ENCODE data around the gene THRB.

Gene THRB

DNA sequence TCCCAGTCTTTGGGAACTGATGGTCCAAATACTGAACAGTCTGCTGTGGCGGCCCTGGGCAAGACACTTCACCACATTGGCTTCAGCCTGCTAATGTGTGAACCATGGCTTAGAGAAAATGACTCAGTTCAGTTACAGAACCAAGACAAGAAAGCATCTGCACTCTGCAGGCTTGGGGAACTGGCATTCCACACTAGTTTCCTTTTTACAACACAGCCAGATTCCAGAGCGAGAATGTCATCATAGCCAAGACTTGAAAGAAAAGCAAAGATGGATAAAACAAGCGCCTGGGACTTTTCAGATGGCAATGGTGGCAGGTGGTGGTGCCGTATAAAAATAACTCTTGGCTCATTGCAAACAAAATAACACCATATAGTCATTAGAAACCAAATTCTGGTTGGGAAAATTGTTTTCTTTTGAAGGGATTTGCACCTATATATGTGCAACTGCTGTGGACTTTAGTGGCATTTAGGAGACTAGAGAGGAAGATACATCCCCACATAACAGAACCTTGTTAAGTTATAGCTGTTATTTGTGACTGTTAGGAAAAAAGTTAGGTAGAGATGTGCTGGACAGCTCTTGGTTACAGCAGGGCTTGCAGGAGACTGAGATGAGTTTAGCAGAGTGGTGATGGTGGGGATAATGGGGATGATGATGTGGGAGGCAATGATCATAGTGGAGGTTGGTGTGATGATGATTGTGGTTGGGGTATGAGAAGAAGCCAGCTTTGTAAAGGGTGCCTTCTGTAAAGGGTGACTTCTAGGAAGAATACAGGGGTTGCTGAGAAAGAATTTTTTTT, 273.6 kb downstream of the THRB start:
- H3K4me3 ChIP-seq (ENCODE audit: low read depth, low read length) = no peak overlapping the region
- DNase-seq (ENCODE audit: low read depth) = peak; percentile 94
- TF ChIP-seq, protein P1, sequence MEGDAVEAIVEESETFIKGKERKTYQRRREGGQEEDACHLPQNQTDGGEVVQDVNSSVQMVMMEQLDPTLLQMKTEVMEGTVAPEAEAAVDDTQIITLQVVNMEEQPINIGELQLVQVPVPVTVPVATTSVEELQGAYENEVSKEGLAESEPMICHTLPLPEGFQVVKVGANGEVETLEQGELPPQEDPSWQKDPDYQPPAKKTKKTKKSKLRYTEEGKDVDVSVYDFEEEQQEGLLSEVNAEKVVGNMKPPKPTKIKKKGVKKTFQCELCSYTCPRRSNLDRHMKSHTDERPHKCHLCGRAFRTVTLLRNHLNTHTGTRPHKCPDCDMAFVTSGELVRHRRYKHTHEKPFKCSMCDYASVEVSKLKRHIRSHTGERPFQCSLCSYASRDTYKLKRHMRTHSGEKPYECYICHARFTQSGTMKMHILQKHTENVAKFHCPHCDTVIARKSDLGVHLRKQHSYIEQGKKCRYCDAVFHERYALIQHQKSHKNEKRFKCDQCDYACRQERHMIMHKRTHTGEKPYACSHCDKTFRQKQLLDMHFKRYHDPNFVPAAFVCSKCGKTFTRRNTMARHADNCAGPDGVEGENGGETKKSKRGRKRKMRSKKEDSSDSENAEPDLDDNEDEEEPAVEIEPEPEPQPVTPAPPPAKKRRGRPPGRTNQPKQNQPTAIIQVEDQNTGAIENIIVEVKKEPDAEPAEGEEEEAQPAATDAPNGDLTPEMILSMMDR (conservative IDR thresholded peaks at IDR 0.05; ENCODE audit: low read depth, low read length) = no peak

DNA sequence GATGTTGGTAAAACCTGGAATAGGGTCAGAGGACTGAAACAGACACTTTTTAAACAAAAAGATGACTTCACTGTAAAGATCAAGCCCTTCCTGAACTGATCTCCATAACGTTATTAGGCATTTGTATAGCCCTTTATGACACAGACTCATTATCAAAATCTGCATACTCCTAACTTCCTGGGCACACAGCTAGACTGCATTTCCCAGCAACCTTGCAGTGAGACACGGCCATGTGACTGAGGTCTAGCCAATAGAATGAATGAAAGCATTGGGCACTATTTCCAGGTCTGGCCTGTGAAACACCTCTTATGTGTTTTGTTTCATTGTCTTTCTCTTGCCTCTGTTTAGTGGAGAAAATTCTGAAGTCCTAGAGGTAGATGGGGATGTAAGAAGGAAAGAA, 279.1 kb downstream of the THRB start:
- no peak for DNase-seq (ENCODE audit: low read depth)
- H3K4me3 ChIP-seq (ENCODE audit: low read depth, low read length) = no peak overlapping the region
- TF ChIP-seq, protein P1 (conservative IDR thresholded peaks at IDR 0.05; ENCODE audit: low read depth, low read length) = no peak

DNA sequence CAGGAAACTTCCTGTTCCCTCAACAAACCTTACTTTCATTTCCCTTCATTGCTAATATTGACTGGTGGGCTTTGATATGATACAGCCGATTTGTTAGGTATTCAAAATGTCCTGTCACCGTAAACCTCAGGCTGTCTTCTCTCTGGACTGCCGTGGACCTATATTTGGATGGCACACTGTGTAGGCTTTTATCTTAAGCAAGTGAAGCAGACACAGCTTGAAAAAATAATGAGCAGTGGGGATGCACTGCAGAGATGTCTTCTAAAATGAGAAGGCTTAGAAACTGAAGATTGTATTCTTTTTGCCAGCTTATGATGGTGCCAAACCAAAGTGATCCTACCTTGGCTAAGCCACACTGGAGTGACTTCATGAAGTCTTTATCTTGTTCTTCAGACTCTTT, 283.3 kb downstream of the THRB start:
- H3K4me3 ChIP-seq (ENCODE audit: low read depth, low read length) = no peak overlapping the region
- DNase-seq (ENCODE audit: low read depth) = no peak
- TF ChIP-seq, protein P1 (conservative IDR thresholded peaks at IDR 0.05; ENCODE audit: low read depth, low read length) = no peak

DNA sequence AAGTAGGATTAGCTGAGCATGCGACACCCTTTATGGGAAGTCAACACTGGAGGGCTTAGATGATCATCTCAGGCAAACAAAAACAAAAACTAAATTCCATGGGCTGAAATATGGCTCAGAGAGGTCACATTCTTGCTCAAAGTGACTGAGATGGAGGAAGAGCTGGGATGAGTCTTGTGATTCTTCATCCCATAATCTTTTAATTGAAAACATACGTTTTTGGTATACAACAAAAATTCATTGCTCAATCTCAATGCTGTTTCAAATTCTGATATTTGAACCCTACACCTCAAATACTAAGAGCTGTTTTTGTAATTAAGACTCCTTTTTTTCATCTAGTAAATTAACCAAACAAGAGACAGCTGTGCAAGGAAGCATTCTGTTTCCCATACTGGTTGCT, 292.6 kb downstream of the THRB start:
- no peak for DNase-seq (ENCODE audit: low read depth)
- TF ChIP-seq, protein P1 (conservative IDR thresholded peaks at IDR 0.05; ENCODE audit: low read depth, low read length) = no peak
- no peak overlapping the region for H3K4me3 ChIP-seq (ENCODE audit: low read depth, low read length)

DNA sequence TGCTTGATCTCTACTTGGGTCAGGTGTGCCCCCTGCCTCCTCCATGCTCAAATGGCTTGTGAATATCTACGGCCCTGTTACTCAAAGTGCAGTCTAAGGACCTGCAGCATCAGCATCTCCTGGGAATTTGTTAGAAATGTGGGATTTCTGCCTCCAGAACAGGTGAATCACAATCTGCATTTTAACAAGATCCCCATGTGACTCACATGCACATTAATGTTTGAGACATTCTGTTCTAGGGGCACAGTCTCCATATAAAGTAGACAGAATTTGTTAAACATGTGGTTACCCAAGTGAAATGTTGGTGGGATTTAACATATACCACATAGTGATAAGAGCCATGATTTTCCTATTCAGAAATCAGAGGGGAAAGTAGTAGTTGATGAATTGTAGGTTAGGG, 293.3 kb downstream of the THRB start:
- TF ChIP-seq, protein P1 (conservative IDR thresholded peaks at IDR 0.05; ENCODE audit: low read depth, low read length) = no peak
- DNase-seq (ENCODE audit: low read depth) = no peak

DNA sequence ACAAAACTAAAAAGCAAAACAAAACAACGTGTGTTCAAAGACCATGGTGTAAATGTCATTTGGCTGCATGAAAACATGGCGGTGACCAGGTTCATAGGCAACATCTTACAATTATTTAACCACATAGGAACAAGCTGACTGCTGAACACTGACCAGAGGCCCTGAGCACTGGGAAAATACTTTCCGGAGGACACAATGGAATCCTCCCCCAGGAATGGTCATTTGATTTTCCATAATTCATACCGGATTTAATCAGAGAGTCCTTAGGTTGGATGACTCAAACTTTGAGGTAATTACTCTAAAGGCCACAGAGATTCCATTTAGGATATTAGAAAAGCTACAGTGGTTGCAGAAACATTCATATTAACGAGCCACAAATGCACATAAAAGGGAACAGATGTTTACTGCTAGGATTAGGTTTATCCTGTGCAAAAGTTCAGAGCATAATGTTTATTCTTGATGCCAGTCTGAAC, 294.8 kb downstream of the THRB start:
- TF ChIP-seq, protein P1 (conservative IDR thresholded peaks at IDR 0.05; ENCODE audit: low read depth, low read length) = no peak
- no peak overlapping the region for H3K4me3 ChIP-seq (ENCODE audit: low read depth, low read length)
- no peak for DNase-seq (ENCODE audit: low read depth)

More for the DNA sequence above, 293.3 kb downstream of the THRB start:
- no peak overlapping the region for H3K4me3 ChIP-seq (ENCODE audit: low read depth, low read length)

DNA sequence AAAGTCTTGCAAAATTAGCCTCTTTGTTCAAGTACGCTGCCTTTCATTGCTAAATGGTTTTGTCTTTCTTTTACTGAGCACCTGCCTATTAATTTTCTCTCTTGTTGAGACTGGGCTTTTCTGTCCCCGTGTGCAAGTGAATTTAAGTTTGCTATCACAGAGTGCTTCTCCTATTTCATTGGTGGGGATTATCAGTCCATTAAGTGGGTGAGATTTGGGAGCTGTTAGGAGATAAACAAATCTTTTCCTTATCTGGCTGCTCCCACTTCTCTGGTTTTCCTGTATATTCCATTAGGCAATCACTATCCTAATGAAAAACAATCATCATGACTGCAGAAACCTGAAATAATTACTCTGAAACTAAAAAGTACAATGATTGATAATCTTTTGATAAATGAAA, 295.4 kb downstream of the THRB start:
- H3K4me3 ChIP-seq (ENCODE audit: low read depth, low read length) = no peak overlapping the region
- no peak for DNase-seq (ENCODE audit: low read depth)
- TF ChIP-seq, protein P1 (conservative IDR thresholded peaks at IDR 0.05; ENCODE audit: low read depth, low read length) = no peak
